ENCODE data around the gene TM7SF2.

DNA sequence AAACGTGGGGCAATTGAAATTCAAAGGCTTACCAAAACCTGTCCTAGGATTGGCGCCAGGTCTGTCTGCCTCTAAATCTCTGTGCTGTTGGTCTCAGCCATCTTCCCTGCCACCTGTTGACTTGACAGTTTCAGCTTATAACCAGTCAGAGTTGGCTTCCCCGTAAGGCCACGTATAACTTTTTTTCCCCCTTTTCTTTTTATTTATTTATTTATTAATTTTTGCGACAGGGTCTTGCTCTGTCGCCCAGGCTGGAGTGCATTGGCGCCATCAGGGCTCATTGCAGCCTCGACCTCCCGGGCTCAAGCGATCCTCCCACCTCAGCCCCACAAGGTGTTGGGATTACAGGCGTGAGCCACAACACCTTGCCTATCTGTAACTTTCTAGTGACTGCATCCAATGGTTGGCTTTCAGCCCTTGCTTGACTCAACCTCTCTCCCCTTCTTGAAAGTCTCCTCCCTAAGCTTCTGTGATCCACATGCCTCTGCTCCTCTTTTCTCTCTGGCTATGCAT lies 24.0 kb downstream of the TM7SF2 start:
- TF ChIP-seq ZNF274 (IDR thresholded peaks at IDR 0.05; ENCODE audit: low read depth, low read length) = no peak
- TF ChIP-seq SUZ12 (IDR thresholded peaks at IDR 0.05; ENCODE audit: extremely low read depth, insufficient read depth, insufficient read length) = no peak
- TF ChIP-seq YY1 (IDR thresholded peaks at IDR 0.05; ENCODE audit: insufficient read depth, insufficient read length) = no peak
